GM13976 (cell line): ENCODE results near the gene EVL.

Experiments
- DNase-seq: peaks from one replicate; pipeline ENCODE4 v3.0.0; 2012; ENCODE audit warnings: low spot score
- in situ Hi-C: fragments of 300-500 bp; cut with MboI; formaldehyde crosslinking; loops from one replicate; pipeline ENCODE4 v1.12.0; 2022; ENCODE audit warnings: low sequenced_read_pairs, mixed read lengths, inconsistent platforms; ENCODE audit not compliant: unreplicated experiment
- TF ChIP-seq, protein P1 (sequence below): IDR thresholded peaks from 2 replicates; pipeline ENCODE4 v1.5.1; 2012; ENCODE audit warnings: borderline replicate concordance, mild to moderate bottlenecking; ENCODE audit not compliant: insufficient read depth; ENCODE audit errors: extremely low read depth, missing control alignments, control extremely low read depth

The EVL gene

GRCh38 chr14:100108840-100109593 is 43.8 kb downstream of the EVL start:
- in situ Hi-C loops, result no loop called here
- no peak for DNase-seq
- TF ChIP-seq, protein P1, sequence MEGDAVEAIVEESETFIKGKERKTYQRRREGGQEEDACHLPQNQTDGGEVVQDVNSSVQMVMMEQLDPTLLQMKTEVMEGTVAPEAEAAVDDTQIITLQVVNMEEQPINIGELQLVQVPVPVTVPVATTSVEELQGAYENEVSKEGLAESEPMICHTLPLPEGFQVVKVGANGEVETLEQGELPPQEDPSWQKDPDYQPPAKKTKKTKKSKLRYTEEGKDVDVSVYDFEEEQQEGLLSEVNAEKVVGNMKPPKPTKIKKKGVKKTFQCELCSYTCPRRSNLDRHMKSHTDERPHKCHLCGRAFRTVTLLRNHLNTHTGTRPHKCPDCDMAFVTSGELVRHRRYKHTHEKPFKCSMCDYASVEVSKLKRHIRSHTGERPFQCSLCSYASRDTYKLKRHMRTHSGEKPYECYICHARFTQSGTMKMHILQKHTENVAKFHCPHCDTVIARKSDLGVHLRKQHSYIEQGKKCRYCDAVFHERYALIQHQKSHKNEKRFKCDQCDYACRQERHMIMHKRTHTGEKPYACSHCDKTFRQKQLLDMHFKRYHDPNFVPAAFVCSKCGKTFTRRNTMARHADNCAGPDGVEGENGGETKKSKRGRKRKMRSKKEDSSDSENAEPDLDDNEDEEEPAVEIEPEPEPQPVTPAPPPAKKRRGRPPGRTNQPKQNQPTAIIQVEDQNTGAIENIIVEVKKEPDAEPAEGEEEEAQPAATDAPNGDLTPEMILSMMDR, result no peak

DNA sequence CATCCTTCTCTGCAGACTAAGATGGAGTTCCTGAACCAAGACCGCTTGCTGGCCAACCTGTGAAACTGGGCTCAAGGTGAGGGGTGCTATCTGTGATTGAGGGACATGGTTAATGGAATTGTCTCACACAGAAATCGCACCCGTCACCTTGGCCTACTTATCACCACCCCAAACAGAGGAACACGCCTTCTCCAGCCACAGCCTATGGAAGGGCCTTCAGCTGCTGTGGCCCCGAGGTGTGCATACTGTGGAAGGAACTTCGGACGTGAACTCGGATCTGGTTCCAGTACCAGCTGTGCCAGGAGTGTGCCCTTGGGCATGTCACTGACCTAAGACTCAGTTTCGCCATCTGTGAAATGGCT is 44.4 kb downstream of the EVL start:
- in situ Hi-C loops, result no loop called here

GRCh38 chr14:100110816-100111215 is 45.6 kb downstream of the EVL start:
- TF ChIP-seq, protein P1, result no peak
- in situ Hi-C loops, result no loop called here
- no peak for DNase-seq

More for the DNA sequence above, 44.4 kb downstream of the EVL start:
- TF ChIP-seq, protein P1, result no peak
- no peak for DNase-seq

DNA sequence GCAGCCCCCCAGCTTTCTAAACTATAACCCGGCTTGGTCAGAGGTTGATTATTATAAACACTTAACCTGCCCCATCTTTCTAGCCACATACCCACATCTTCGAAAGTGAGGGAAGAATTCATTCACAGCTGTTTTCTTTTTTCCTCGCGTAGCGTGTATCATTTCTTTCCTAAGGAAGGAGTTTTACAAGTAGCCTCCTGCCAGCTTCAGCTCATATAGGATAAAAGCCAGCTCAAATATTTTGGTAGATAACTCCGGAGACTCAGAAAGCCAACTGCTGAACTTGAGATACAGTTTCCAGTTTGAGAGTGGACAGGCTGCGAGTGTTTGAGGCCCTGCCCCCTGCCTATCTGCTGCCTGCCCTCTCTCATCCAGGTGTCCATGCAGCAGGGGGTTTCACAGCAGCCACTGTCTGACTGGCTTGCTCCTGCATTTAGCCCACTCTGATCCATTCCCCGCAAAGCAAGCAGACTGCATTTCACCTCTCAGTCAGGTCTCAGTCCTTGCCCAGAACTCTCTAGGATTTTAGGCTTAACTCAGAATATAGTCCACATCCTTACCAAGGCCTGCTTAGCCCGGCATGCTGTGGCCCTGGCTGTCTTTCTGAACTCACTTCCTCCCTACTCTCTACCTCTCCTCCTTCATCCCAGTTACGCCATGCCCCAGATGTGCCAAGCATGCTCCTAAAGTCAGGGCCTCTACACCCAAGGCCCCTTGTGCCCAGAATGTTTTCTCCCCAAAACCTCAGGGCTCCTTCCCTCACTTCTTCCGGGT is 46.9 kb downstream of the EVL start:
- in situ Hi-C loops, result no loop called here
- TF ChIP-seq, protein P1, result no peak
- no peak for DNase-seq

GRCh38 chr14:100114109-100114765 is 49.0 kb downstream of the EVL start:
- in situ Hi-C loops, result no loop called here
- DNase-seq, result no peak
- TF ChIP-seq, protein P1, result no peak

DNA sequence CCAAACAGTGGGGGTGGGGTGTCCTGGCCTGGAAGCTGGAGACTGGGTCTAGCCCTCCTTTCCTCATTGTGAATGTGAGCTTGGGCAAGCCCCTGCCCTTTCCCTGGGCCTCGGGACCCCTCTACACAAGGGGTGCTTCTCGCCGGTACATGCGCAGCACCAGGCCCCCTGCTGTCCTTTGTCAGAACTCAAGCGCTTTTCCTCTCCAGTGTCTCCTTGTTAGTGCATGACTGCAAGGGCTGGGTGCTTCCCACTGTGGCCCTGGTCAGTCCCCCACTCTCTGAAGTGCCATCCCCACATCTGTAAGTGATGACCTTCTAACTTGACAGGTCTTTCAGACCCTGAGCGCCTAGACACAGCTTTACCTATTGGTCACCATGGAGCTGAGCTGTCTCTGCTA is 50.0 kb downstream of the EVL start:
- TF ChIP-seq, protein P1, result no peak
- in situ Hi-C loops, result no loop called here
- no peak for DNase-seq
